Urinary bladder (tissue), 4 donors: ENCODE data around the gene IP6K2. TPM values are rescaled to one million over a fixed set of nuclear protein-coding genes. Genes with fewer than 3 reads are reported as not detected.
A peak's percentile ranks its signal among the peaks of the same experiment; 100 is the strongest.

Source experiments
- DNase-seq: peaks from one replicate; pipeline ENCODE4 v3.0.0-alpha.2; 2015; ENCODE audit errors: extremely low spot score
- H3K27ac ChIP-seq: one replicate; pipeline ENCODE4 v1.5.1; 2013; ENCODE audit warnings: low read depth, mild to moderate bottlenecking, moderate library complexity
- H3K36me3 ChIP-seq: one replicate; pipeline ENCODE4 v1.6.1; 2013; ENCODE audit warnings: mild to moderate bottlenecking, moderate library complexity; ENCODE audit not compliant: insufficient read depth
- H3K4me1 ChIP-seq: one replicate; pipeline ENCODE4 v1.6.1; 2013; ENCODE audit warnings: mild to moderate bottlenecking, moderate library complexity; ENCODE audit not compliant: insufficient read depth
- H3K4me3 ChIP-seq: one replicate; pipeline ENCODE4 v1.5.1; 2013; ENCODE audit warnings: low read depth, low read length
- WGBS: extraction: QIAGEN DNeasy Blood & Tissue Kit; methylation state at CpG from one replicate; pipeline ENCODE4 v1.1.7; 2013; 5-methylcytosine and 5-hydroxymethylcytosine counted together
- polyA plus RNA-seq: library from polyadenylated mRNA; stranded (reverse); fragments of 200-250 nt; gene quantifications from one replicate; pipeline ENCODE4 v1.2.3, GENCODE V29; 2013
- total RNA-seq: library from RNA; depleted of rRNA; stranded (reverse); fragments of >200 nt; gene quantifications from one replicate; pipeline ENCODE4 v1.2.3, GENCODE V29; 2014
- donor health status: healthy with polysubstance abuse.
- donor health status: healthy.

The IP6K2 gene
- total and polyA plus RNA-seq, 2 donors, result 75.7 to 83.2 TPM

DNA sequence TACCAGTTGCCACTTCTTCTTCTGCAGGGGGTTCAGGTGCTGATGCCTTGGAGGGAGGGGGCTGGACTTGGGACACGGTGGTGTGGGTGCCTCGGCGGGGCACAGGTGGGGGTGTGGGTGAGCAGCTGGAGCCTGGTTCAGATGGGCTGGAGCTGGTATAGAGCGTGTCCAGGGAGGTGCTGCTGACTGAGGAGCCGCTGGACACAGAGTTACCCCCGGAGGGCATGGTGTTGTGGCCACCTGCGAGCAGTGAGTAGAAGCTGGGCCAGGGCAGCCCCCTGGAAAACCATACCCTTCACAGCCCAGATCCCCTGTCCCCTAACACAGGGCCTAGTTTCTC lies 35.5 kb downstream of the IP6K2 start:
- no peaks in the 10 kb centered on the region for H3K4me1 ChIP-seq
- no peak for DNase-seq
- H3K27ac ChIP-seq, result no peak overlapping the region
- no peak overlapping the region for H3K4me3 ChIP-seq
- H3K36me3 ChIP-seq, result no peaks in the 10 kb centered on the region
- 95% methylated on average over 7 of the region's 7 CpGs for WGBS

DNA sequence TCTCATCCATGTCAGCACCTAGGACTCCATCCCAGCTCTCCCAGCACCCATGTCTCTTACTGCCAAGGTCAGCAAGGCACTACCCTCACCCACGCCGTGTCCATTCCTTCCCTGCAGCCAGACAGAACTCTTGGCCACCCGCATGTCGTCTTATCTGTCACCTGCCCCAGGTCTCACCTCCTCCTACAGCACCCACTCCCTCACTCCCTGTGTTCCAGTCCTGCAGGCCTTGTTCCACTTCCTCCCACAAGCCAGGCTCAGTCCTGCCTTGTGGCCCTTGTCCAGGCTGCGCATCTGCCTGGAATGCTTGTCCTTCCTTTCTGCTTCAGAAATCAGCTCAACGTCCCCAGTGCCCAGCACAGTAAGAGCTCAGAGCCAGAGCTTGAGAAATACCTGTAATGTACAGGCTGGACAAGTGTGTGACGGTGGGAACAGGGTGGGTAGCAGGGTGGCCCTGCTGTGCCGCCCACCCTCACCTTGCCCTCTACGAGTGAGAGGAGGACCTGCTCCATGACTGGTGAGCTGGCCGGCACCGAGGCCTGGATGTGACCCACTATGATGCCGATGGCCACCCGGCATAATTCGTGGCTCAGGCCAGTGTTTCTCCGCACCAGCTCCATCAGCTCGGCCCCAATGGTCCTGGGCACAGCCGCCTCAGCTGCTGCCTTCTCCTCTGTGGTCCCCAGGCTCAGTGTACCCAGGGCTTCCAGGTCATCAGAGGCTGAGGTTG lies 36.0 kb downstream of the IP6K2 start:
- Histone ChIP-seq H3K27ac (no peak overlapping the region), H3K4me1 (no peaks in the 10 kb centered on the region), H3K4me3 (no peak overlapping the region), H3K36me3 (no peaks in the 10 kb centered on the region)
- WGBS, result 92% methylated on average over 17 of the region's 17 CpGs
- no peak for DNase-seq

- Histone ChIP-seq H3K36me3 (no peaks in the 10 kb centered on the region), H3K4me1 (no peaks in the 10 kb centered on the region), H3K4me3 (no peak overlapping the region), H3K27ac (no peak overlapping the region)
- no peak for DNase-seq
- 89% methylated on average over 20 of the region's 20 CpGs for WGBS
These were observed 37.3 kb downstream of the IP6K2 start for GRCh38 chr3:48679411-48680391.

DNA sequence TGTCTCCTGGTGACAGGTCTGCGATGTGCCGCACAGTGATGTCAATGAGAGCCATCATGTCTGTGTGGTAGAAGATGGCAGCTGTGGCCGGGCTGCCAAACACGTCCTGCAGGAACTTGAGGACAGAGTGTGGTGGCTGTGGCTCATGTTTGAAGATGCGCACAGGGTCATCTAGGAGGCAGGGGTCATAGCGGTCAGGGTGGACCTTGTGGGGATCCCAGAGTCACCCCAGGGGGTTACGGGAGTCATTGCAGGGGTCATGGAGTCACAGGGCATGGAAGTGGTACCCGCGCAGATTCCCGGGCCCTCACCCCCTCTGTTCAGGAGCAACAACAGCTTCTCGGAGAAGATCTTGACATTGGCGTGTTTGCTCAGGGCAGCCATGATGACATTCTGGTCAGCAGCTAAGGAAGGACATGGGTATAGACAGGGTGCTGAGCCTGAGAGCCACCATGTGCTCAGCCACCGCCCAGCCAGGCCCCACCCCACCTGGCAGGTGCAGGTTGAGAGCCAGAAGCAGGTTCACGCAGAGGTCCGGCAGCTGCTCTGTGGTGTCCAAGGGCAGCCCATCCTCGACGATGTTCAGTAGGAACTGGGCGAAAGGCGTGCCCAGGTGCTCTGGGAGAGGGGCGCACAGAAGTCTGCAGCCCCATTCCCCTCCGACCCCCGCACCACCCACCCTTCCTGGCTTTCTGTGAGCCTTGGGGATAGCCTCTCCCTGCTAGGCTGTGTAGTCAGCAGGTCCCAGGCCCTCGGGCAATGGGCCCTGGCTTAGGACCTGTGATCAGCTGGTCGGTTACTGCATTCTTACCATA lies 38.2 kb downstream of the IP6K2 start:
- no peak for DNase-seq
- H3K27ac ChIP-seq, result no peak overlapping the region
- H3K4me1 ChIP-seq, result no peaks in the 10 kb centered on the region
- no peak overlapping the region for H3K4me3 ChIP-seq
- no peaks in the 10 kb centered on the region for H3K36me3 ChIP-seq
- 94% methylated on average over 24 of the region's 24 CpGs for WGBS

GRCh38 chr3:48678056-48678455 lies 39.0 kb downstream of the IP6K2 start:
- Histone ChIP-seq H3K36me3 (no peaks in the 10 kb centered on the region), H3K4me1 (no peaks in the 10 kb centered on the region), H3K4me3 (no peak overlapping the region), H3K27ac (no peak overlapping the region)
- no peak for DNase-seq
- WGBS, result 67% methylated on average over 4 of the region's 4 CpGs

DNA sequence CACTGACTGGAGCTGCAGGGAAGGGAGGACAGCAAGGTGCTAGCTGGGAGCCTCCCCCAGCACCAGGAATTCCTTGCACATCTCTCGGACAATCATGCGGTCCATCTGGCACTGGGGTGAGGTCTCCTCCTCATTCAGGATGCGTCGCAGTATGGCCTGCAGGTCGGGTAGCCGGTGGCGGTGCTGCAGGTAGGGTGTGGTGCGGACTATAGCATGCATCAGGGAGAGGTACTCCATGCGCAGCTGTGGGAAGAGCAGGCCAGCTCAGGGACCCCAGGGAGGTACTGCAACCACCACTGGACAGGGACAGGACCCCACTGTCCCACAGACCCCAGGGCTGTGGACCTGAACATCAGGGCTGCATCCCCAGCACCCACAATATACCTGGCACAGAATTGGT lies 42.5 kb downstream of the IP6K2 start:
- Histone ChIP-seq H3K4me1 (no peaks in the 10 kb centered on the region), H3K4me3 (no peak overlapping the region), H3K27ac (no peak overlapping the region), H3K36me3 (no peaks in the 10 kb centered on the region)
- WGBS, result 94% methylated on average over 9 of the region's 9 CpGs
- no peak for DNase-seq

DNA sequence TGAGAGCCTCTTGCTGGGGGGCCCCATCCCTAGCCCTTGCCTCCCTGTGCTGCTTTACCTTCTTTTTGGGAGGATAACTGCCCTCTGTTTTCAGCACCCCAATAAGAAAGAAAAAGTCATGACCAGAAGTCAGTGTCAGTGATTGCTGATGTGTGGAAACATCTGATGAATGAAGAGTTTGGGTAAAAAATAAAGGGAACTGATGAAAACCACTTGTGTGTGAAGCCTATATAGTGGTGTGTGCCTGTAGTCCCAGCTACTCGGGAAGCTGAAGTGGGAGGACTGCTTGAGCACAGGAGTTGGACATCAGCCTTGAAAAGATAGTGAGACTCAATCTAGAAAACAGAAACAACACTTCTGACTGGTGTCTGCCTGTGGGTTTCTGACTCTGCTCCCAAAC lies 44.5 kb downstream of the IP6K2 start:
- Histone ChIP-seq H3K36me3 (no peaks in the 10 kb centered on the region), H3K27ac (no peak overlapping the region), H3K4me3 (no peak overlapping the region), H3K4me1 (no peaks in the 10 kb centered on the region)
- no peak for DNase-seq
- 57% methylated on average over 1 of the region's 1 CpG for WGBS

- 81% methylated on average over 4 of the region's 4 CpGs for WGBS
- DNase-seq, result no peak
- peaks cover 5% of the 10 kb centered on the region for H3K4me1 ChIP-seq
- H3K36me3 ChIP-seq, result no peaks in the 10 kb centered on the region
- no peak overlapping the region for H3K27ac ChIP-seq
- no peak overlapping the region for H3K4me3 ChIP-seq
These were observed 52.1 kb downstream of the IP6K2 start for GRCh38 chr3:48664929-48665328.

DNA sequence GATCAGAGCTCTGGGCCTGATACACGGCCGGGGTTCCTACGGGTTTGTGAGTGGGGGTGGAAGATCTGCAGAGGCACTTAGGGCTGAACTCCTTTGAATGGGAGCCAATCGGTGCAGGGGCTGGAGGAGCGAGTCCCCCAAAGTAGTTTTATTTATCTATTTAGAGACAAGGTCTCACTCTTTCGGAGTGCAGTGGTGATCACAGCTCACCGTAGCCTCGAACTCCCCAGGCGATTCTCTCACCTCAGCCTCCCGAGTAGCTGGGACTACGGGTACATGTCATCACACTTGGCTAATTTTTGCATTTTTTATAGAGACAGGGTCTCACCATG lies 52.7 kb downstream of the IP6K2 start:
- Histone ChIP-seq H3K4me3 (no peak overlapping the region), H3K36me3 (no peaks in the 10 kb centered on the region), H3K4me1 (peaks cover 5% of the 10 kb centered on the region), H3K27ac (no peak overlapping the region)
- no peak for DNase-seq
- WGBS, result 55% methylated on average over 11 of the region's 11 CpGs

GRCh38 chr3:48663489-48664312 lies 53.3 kb downstream of the IP6K2 start:
- Histone ChIP-seq H3K36me3 (no peaks in the 10 kb centered on the region), H3K27ac (no peak overlapping the region), H3K4me1 (peaks cover 5% of the 10 kb centered on the region), H3K4me3 (peak overlapping the region; percentile 30)
- DNase-seq, result peak; percentile 90
- WGBS, result under 1% methylated on average over 66 of the region's 66 CpGs

GRCh38 chr3:48662753-48663488 lies 54.1 kb downstream of the IP6K2 start, which contains the start of gene CELSR3:
Gene CELSR3 (minus strand): TSS chr3:48662886. CDS start chr3:48662634, 252 bp downstream.
- H3K4me1 ChIP-seq, result peaks cover 5% of the 10 kb centered on the region
- no peak for DNase-seq
- no peak within 1 kb of the TSS for H3K27ac ChIP-seq
- under 1% methylated on average over 52 of the region's 52 CpGs for WGBS
- H3K36me3 ChIP-seq, result no peaks in the 10 kb centered on the region
- peak within 1 kb of the TSS; percentile 30 for H3K4me3 ChIP-seq

DNA sequence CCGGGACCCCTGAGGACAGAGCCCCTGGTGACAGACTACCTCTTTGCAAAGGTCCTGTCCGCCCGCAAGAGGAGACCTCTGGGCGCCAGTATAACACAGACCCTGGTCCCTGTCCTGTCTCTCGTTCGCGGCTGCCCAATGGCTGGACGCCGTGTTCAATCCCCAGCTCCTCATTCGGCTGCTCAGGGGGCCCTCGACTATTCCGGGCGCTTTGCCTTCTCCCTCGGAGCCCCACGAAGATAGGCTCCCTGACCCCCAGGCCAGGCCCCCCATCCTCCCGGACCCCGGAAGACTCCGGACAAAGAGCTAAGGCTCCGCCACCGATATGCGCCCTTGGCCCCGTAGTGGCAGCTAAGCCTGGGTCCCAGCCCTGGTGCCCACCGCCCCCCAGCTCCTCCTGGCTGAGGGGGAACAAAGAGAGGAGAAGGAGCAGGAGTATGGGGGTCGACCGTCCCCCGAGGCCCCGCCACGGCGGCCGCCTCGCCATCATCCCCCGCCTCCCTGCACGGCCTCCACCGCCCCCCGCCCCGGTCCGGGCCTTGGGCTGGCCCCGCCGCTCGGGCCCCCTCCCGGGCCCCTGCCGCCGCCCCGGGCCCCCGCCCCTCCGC lies 54.8 kb downstream of the IP6K2 start:
- Histone ChIP-seq H3K27ac (no peak overlapping the region), H3K36me3 (no peaks in the 10 kb centered on the region), H3K4me3 (no peak overlapping the region), H3K4me1 (peaks cover 5% of the 10 kb centered on the region)
- 2% methylated on average over 46 of the region's 46 CpGs for WGBS
- no peak for DNase-seq
